Kidney tubule cell (primary cell): ENCODE results near the gene FBLN5.
"Not testable (repeated sequence)": the region's sequence is repeated elsewhere in the genome, so short reads cannot be mapped to it uniquely, and the experiment has no call there.

ENCODE experiments used
- DNase-seq: peaks from one replicate; pipeline ENCODE4 v3.0.0-alpha.2; 2018; ENCODE audit warnings: low spot score

FBLN5 gene

GRCh38 chr14:91884664-91885063, 62.8 kb downstream of the FBLN5 start:
- no peak for DNase-seq

DNA sequence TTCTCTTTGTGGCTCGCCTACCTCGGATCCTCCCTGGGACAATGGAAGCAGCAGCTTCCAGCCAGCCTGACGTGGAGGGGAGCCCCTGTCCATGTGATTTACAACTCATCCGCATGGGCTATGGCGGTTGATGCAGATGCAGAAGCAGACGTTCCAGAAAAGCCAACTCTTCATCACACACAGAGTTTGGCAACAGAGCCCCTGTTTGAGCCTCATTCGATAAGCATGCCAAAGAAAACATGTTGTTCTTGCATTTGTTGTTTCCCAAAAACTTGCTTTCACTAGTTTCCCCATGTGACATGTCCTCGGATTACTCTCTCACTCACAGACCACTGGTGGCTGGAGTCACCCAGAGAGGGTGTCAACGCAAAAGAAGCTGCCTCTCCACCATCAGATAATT, 63.7 kb downstream of the FBLN5 start:
- DNase-seq, result no peak

GRCh38 chr14:91882776-91883175, 64.7 kb downstream of the FBLN5 start:
- no peak for DNase-seq

DNA sequence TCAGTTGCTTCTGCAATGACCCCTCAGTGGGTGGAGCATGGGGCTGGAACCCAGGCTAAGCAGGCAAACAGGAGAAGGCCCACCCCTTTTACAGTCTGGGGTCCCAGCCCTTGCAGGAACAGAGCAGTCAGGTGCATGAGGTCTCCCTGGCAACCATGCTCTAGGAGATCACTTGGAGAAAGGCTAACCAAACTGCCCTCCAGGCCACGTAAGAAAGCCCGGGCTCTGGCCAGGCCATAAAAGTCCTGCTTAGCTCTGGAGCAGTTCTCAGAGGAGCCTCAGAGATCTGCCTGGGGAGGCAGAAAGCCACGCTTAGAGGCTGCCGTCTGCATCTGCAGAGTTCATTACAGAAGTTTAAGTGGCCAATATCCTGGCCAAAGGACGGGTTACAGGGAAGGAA, 65.1 kb downstream of the FBLN5 start:
- DNase-seq, result no peak

GRCh38 chr14:91879196-91879595, 68.3 kb downstream of the FBLN5 start:
- DNase-seq, result no peak

- DNase-seq, result no peak
Observed at GRCh38 chr14:91878274-91878673, 69.2 kb downstream of the FBLN5 start.

- no peak for DNase-seq
Observed at GRCh38 chr14:91877376-91877915, 70.0 kb downstream of the FBLN5 start.

DNA sequence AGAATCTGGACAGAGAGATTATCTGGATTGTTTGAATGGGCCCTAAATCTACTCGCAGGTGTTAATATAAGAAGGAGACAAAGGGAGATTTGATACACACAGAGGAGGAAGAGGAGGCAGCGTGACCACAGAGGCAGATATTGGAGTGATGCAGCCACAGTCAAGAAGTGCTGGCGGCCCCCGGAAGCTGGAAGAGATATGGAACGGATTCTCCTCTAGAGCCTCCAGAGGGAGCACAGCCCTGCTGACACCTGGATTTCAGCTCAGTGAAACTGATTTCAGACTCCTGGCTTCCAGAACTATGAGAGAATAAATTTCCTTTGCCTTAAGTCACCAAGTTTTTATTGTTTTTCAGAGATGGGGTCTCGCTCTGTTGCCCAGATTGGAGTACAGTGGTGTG, 71.0 kb downstream of the FBLN5 start:
- DNase-seq, result no peak

DNA sequence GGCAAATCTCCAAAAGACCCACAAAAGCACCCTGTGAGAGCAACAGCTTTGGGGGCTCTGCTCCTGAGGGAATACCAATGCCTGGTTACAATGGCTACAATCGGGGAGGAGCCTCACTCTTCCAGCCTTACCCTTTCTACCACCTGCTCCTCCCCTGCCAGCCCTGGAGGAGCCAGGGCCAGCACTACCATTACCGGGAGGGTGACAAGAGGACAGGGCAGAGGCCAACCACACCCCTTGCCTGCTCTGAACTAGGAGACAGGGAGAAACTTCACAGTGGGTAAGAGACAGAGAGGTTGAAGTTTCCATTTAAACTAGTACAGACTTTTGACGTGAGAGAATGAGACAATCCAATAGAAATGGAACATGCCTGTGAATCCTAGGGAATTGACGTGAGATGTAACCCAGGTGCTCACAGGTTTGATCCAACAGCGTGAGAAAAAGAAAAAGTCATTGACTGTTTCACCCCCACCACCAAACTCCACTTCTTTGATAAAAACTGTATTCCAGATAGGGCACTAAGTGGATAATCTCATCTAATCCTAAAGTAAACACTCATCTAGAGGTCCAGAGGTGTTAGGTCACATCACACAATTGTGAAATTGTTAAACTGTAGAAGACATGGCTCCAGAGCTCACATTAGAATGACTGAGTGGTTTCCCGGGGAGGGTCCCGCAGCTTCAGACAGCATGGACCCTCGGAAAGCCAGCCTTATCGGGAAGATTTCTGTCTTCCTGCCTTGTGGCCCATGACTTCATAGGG, 71.8 kb downstream of the FBLN5 start:
- DNase-seq, result no peak

DNA sequence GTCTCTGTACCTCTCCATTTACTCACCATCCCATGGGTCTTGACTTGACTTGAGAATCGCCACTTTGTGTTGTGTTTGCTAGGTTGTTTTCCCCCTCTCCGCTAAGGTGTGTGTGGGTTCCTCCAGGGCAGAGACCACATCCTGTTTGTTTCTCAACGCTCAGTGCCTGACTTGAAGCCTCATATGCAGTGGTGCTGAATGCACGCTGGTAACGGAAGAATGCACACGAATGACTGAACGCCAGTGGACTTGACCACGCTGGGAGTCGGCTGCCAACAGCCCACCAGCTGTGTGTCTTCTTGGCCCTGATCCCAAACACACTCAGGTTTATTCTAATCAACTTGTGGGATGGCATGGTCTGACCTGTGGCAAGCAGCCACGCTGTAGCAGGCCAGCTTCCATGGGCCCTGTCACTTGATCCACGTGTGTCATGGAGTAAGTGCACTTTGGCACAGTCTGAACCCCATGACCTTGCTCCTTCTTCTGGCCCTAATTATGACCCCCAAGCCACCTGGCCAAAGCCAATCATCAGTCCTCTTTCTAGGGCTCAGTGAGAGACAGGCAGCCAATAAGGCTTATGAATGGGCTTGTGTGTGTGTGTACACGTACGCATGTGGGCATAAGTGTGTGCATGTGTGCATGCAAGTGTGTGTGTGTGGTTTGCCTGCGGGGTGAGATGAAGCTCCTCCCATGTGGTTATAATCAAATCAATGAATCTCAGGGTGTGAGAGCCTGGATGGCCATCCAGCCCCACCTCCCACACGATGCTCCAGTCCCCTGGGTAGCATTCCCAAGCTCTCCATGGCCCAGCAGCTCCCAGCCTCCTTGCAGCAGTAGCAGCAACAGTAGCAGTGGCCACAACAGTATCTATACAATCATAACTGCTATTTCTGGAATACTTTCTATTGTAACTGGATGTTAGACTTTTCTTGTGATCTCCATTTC, 73.8 kb downstream of the FBLN5 start:
- peak; percentile 94 for DNase-seq

- DNase-seq, result peak; percentile 73
Observed at GRCh38 chr14:91872517-91873470, 74.7 kb downstream of the FBLN5 start.

DNA sequence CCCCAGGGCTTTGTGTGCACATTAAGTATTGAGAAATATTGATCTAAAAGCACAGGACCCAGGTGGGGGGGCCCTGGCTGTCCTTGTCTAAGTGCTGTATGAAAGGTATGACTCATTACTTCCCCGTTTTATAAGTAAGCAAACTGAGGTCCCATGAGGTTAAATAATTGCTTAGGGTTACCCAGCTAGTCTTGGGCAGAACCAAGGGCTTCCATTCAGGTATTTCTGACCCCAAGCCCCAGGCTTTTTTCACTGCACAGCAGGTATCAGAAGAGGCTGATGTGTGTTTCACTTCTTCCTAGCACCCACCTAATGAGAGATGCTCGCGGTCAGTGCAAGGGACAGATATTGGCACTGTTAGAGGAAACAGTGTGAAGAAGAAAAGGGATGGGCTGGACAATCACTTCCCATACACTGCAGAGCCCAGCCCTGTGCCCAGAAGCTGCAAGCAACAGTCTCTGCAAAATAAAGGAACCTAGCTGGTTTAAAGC, 75.4 kb downstream of the FBLN5 start:
- DNase-seq, result peak; percentile 37

- not testable (repeated sequence) for DNase-seq
Observed at GRCh38 chr14:91871401-91871800, 76.1 kb downstream of the FBLN5 start.

DNA sequence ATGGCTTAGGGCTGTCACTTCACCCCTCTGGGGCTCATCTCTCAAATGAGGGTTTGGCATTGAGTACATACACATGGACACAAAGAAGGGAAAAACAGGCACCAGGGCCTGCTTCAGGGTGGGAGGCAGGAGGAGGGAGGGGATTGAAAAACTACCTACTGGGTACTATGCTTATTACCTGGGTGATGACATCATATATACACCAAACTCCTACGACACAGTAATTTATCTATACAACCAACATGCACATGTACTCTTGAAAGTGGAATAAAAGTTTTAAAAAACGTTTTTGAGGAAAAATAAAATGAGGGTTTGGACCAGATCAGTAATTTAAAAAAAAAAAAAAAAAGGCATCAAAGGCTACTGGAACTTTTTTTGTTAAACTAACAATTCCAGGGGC, 76.6 kb downstream of the FBLN5 start:
- no peak for DNase-seq

- peak; percentile 76 for DNase-seq
Observed at GRCh38 chr14:91870001-91870400, 77.5 kb downstream of the FBLN5 start.

GRCh38 chr14:91869556-91869955, 77.9 kb downstream of the FBLN5 start:
- no peak for DNase-seq

DNA sequence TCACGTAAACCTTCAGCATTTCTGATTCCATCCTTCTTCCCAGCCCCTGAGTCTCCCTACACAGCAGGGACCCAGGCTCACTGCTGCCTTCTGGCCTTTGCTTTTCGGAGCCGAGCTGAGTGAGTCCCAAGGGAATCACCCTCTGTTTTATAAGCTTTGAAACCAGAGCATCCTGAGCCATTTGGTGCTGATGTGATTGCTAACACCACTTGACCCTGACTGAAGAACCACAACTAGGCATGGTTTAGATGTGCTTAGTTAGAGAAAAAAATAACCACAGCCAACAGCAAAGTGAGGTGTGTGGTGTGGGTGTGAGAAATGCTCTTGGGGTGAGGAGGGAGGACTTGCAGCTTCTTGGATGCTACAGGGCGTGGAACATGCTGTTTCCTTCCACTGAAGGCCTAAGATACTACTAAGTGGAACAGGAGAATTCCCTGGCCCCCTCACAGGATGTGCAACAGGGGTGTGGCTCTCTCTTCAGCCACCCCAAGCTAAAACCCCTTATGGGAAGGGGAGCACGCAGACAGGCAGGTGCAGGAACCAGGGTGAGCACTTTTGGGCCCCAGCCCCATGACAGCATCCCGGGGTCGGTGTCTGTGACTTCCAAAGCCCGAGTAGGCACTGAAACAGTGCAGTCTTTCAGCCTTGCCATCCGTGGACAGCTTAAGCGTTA, 80.0 kb downstream of the FBLN5 start, which contains the start of gene TC2N:
TC2N (minus strand) TSS at position 221 of the 673 bp plus-strand sequence. CDS start 53,767 bp downstream, outside the sequence.
- DNase-seq, result no peak

DNA sequence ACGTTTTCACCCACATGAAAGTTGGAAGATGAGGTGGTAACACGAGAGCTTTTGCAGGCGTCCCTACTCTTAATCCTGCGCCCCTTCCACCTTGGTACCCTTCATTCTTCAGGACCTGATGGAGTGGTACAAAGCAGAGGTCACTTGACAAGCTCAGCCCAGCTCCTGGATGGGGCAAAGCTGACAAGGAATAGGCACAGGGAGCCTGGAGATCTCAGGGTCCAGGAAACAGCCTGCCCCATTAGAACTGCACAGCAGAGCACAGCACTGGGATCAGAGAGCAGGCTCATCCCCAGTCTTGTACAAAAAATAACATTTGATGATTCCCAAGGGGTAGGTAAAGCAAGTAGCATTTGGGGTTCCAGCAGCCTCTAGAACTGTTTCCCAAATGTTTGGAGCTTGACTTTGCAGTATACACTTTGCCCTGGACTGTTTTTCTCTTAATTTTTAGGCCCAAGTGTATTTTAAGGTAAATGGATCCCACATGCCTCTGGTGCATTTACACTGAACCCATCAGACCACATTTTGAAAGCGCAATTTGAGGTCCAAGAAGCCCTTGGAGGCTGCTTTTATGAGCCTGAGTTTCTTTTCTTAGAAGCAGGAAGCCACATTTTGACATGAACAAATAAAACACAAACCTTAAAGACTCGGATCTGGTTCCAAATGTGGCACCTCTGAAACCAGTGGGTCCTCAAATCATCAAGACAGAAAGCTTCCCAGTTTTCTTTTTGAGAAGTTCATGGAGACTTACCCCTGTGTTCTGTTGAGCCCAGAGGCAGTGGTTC, 80.8 kb downstream of the FBLN5 start:
- no peak for DNase-seq

DNA sequence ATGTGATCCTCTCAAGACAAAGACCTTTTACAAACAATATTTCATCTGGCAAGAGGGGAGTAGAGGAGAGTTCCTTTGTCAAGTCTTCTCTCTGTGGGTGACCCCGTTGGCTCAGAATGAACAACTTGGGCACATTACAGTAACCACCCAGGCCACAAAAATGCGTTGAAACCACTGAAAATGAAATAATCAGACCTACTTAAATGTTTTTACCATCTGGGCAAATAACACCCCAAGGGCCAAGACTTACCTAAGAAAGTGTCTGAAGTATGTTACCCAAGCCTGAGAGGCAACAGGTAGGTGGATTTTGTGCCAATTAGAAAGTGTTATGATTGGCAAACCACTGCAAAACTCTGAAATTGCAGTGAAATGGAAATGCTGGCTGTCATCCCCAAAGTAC, 81.4 kb downstream of the FBLN5 start:
- DNase-seq, result peak; percentile 38

GRCh38 chr14:91862417-91862816, 85.1 kb downstream of the FBLN5 start:
- DNase-seq, result no peak
